Fibroblast of villous mesenchyme (primary cell): ENCODE data around the gene TPD52L2. TPM values are rescaled to one million over a fixed set of nuclear protein-coding genes. Genes with fewer than 3 reads are reported as not detected.

Source experiments
- DNase-seq: peaks from one replicate; pipeline ENCODE4 v3.0.0-alpha.2; 2010; ENCODE audit warnings: low read depth
- H3K4me3 ChIP-seq: 2 replicates; pipeline ENCODE4 v1.5.1; 2011; ENCODE audit warnings: low read depth, mild to moderate bottlenecking, low read length
- CTCF ChIP-seq: IDR thresholded peaks from 2 replicates; pipeline ENCODE4 v1.5.1; 2012; ENCODE audit warnings: low read depth, mild to moderate bottlenecking, low read length; ENCODE audit not compliant: insufficient read depth
- total RNA-seq: library from RNA; depleted of rRNA; stranded (reverse); fragments of >200 nt; gene quantifications from 2 replicates; pipeline ENCODE4 v1.2.3, GENCODE V29; 2012

The TPD52L2 gene
- total RNA-seq, 1 donor, result 115 TPM

DNA sequence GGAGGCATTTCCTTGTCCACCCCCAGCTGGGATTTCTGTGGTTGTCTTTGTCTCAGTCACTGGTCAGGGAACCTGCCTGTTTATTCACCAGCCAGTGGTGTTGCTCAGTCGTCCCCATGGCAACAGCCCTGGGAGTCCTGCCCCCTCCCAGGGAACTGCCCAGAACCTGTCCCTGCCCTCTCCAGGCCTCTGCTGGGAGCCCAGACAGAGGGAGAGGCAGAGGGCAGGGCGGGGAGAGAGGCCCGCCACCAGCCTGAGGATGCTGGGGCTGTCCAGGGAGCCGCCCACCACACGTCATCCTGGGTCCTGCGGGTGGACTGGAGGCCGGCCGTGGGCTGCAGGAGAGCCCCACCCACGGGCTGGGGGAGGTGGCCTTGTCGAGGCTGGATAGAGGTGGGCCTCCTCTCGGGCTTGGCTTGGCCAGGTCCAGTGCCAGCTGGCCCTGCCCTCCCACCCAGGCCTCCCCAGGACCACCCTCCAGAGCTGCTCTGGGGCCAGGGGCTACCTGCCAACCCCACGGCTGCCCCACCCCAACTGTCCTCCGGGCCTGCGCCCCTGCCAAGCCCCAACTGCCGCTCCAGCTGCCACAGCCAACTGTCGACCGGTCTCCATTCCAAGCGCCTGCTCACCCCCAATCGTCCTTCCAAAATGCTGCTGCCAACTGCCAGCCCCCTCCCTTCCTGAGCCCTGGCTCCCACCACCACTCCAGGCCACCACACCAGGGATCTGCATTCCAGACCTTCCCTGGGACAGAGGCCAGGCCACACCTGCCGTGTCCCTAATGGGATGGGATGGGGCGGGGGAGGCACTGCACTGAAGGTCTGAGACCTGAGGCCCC lies 29.8 kb upstream of the TPD52L2 start:
- no peak overlapping the region for H3K4me3 ChIP-seq
- peak; percentile 98 for DNase-seq
- TF ChIP-seq CTCF, result no peak

- H3K4me3 ChIP-seq, result no peak overlapping the region
- no peak for DNase-seq
- no peak for TF ChIP-seq CTCF
Observed at GRCh38 chr20:63836458-63837344, 28.4 kb upstream of the TPD52L2 start.

DNA sequence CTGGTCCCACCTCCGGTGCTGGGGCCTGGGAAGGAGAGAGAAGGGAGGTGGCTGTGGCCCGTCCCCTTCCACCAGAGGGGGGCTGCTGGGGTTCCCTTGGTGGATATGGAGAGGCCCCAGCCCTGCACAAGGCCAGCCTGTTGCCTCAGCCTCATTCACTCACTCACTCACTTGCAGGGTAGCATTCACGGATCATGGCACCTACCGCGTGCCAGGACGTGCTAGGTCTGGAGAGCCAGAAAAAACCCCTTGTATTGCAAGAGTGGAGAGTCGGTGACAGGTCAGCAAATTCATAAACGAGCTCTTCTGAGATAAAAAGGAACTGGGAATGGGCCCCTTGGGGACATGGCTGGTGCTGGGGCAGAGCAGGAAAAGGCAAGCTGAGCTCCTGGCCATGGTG lies 27.6 kb upstream of the TPD52L2 start:
- DNase-seq, result no peak
- no peak for TF ChIP-seq CTCF
- H3K4me3 ChIP-seq, result no peak overlapping the region

DNA sequence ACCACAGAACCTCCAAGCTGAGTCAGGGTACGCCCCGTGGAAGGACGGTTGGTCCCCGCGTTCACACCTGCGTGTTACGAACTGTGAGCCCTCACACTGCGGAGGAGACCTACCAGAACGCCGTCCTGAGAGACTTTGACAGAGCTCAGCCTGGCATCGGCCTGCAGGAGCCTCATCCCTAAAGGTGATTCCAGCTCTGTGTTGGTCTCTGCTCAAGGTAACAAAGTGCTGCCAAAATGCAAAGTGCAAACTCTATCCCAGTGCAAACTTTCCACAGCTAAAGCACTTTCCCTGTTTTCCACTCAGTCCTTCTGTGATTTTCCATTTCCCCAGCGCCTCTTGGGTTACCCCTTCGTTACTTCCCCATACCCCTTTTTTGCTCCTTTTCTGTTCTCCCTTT lies 25.4 kb upstream of the TPD52L2 start:
- DNase-seq, result no peak
- H3K4me3 ChIP-seq, result no peak overlapping the region
- no peak for TF ChIP-seq CTCF

GRCh38 chr20:63840405-63840828 lies 24.7 kb upstream of the TPD52L2 start:
- no peak for TF ChIP-seq CTCF
- DNase-seq, result no peak
- no peak overlapping the region for H3K4me3 ChIP-seq

- no peak for TF ChIP-seq CTCF
- DNase-seq, result no peak
- H3K4me3 ChIP-seq, result no peak overlapping the region
Observed at GRCh38 chr20:63842258-63842657, 22.8 kb upstream of the TPD52L2 start.
